NCI-H82 (cell line): Measurements from ENCODE around the gene WFIKKN1.

ENCODE experiments used
- DNase-seq: peaks from one replicate; lab custom pipeline; 2025; lab: John Stamatoyannopoulos, UW

Gene WFIKKN1, protein sequence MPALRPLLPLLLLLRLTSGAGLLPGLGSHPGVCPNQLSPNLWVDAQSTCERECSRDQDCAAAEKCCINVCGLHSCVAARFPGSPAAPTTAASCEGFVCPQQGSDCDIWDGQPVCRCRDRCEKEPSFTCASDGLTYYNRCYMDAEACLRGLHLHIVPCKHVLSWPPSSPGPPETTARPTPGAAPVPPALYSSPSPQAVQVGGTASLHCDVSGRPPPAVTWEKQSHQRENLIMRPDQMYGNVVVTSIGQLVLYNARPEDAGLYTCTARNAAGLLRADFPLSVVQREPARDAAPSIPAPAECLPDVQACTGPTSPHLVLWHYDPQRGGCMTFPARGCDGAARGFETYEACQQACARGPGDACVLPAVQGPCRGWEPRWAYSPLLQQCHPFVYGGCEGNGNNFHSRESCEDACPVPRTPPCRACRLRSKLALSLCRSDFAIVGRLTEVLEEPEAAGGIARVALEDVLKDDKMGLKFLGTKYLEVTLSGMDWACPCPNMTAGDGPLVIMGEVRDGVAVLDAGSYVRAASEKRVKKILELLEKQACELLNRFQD

DNA sequence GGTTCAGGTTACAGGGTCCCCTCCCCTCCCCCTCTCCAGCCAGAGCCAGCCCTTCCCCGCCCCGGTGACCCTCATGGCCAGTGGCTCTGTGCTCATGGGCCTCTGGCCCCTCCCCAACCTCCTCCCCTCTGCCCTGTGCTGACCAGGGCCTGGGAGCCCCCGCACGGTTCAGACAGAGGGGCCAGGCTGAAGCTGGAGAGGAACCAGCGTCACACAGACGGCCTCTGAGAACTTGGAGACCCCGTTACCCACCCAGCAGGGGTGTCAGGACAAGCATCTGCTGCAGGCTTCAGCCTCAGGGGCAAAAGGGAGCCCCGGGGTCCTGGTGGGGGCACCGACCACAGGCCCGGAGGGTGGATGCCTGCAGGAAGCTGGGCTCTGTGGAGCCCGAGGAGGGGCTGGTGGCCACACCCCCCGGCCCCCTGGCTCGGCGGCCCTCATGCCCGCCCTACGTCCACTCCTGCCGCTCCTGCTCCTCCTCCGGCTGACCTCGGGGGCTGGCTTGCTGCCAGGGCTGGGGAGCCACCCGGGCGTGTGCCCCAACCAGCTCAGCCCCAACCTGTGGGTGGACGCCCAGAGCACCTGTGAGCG lies at the start of gene WFIKKN1:
Gene WFIKKN1, plus strand, starts transcription at position 171 of the 591 bp plus-strand sequence. Its CDS starts 269 bp downstream, at position 440.
- no peak for DNase-seq

DNA sequence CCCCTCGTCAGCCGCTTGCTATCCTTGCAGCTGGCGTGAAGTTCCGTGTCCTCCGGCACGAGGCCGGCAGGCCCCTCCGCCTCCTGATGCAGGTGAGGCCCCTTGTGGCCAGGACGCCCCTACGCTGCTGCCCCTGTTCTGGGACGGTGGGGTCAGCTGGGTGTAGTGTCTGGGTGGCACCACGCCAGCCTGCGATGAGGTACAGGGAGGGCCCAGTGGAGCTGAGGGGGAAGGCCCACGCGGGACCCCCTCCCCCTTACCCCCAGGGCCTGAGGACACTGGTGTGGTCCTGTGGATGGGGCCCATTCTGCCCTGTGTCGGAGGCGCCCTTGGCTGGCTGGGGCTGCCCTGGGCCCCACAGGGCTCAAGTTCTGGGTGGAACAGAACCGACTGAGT lies 48.6 kb upstream of the WFIKKN1 start:
- no peak for DNase-seq

DNA sequence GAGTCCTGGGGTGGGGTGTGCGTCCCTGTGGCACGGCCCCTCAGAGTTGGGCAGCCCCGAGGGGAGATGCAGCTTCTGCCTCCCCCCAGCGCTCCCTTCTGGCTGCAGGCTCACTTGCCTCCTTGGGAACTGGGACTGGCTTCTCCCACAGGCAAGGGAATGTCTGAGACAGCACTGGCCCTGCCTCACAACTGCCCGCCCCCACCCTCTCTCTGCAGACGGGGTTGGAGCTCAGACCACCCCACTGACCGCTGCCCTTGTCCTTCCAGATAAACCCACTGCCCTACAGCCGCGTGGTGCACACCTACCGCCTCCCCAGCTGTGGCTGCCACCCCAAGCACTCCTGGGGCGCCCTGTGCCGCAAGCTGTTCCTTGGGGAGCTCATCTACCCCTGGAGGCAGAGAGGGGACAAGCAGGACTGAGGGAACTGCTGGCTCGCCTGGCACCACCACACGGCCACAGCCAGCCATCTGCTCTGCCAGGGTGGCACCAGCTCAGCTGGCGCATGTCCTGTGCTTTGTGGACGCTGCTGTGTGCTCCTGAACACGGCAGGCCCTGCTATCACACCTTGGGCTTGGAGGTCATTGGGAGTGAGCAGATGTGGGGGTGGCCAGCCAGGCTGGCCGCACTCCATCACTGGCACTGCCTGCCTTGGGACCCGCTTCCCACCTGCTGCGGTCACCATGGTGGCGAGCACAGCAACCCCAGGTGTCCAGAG lies 48.0 kb upstream of the WFIKKN1 start:
- DNase-seq: no peak

DNA sequence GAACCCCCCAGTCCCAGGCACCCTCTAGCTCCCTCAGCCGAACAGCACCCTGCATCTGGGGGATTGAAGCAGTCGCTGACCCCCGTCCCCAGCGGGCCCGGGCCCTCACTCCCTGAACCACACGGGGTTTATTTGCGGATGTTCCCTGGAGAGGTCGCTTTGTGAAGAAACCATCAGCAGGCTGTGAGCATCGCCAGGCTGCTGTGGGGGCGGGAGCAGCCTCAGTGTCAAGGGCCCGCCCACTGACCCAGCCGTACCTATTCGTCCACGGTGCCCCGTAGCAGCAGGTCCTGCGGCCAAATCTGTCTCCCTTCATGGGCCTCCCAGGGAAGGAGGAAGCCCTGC lies 47.3 kb upstream of the WFIKKN1 start:
- peak; percentile 44 for DNase-seq

DNA sequence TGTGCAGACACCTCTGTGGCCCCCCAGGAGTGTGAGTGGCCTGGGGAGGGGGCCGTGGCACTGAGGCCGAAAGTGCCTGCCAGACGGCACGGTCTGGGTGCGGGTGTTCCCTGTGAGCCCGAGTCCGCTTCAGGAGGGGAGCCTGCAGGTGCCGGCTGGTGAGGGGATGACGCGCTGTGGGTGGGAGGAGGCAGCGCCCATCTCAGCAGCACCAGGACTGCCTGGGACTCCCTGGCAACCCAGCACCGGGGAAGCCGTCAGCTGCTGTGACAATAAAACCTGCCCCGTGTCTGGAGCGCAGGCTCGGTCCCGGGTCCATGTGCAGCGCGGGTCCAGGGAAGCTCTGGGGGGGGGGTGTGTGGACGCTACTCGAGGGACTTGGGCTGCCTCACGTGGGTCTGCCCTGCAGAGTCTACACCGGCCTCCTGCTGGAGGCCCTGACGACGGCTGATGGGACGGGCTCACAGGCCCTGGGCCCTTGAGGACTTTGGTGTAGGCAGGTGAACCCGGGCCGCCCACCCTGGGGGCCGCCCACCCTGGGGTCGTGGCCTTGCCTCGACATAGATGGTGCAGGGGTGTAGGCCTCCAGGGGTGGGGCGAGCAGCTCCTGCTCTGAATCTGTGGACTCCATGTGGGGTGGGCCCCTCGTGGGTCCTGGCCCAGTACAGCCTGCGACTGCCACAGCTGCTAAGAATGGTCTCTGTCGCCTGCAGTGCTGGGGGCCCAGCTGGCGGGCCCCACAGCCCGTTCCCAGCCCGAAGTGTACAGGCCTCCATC lies 46.8 kb upstream of the WFIKKN1 start:
- DNase-seq: peak; percentile 49

DNA sequence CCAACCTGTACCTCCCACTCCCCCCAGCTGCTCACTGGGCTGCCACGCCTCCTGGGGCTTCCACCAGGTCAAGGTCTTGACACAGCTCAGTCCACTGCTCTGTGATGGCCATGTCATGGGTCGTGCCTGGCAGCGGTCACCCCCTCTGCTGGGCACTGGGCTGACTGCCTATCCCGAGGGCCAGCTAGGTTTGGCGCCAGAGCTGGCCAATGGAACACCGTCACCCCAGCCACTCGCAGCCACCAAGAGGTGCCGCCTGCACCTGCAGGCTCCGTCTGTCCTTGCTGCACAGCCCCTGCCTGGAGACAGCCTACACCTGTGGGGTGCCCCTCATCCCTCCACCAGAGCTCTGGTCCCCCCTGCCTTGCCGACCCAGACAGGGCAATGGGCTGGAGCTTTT lies 45.4 kb upstream of the WFIKKN1 start:
- peak; percentile 39 for DNase-seq

DNA sequence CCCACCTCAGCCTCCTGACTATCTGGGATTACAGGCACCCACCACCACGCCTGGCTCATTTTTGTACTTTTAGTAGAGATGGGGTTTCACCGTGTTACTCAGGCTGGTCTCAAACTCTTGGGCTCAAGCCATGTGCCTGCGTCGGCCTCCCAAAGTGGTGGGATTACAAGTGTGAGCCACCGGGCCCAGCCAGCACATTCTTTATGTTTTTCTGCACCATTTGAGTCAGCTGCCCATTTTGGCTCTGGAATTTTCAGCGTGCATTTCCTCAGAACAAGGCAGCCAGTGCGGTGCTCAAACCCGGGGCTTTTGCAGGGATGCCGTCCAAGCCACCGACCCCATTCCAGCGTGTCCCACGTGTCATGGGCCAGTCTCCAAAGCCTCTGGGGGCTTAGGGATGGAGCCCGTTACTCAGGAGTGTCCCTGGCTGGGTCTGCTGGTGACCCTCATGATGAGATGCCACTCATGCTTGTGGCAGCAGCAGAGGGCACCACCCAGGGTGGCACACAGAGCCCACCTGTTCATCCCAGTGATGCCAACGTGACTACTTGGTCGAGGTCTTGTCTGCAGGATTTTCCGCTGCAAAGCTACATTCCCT lies 44.6 kb upstream of the WFIKKN1 start:
- peak; percentile 25 for DNase-seq

DNA sequence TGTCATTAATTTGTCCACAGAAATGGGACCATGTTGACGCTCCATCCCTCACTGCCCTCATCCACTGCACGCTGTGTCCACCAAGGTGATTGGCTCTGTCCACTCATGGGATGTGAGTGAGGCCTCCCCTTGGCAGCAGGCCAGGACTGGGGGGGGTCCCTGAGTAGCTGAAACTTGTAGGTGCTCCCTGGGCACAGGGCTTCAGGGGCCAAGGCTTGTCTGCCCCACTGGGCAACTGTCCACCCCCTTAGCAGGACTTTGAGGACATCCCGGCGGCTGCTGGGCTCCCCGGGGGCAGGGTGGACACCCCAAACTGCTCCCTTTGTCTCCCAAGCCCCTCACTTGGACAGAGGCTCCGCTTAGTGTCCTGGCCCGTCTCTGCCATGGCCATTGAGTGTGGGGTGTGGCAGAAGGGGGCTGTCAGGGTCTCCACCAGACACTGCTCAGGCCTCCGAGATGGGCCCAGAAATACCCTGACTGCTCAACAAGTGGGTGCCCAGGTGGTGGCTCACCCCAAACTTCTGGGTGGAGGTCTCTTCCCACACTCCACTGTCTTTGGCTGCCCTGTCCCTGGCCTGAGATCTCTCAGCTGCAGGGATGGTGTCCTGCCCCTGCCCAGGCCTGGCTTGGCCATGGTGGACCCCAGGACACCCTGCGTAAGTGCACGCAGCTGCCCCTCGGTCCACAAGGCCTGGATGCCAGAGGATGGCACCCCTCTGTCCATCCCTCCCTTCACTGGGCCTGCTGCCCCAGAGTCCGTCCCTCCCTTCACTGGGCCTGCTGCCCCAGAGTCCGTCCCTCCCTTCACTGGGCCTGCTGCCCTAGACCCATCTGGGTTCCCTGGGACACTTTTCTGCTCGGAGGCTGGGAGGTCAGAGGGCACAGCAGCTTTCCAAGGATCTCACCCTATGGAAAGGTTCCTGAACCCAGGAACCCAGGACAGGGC lies 43.9 kb upstream of the WFIKKN1 start:
- DNase-seq: no peak

DNA sequence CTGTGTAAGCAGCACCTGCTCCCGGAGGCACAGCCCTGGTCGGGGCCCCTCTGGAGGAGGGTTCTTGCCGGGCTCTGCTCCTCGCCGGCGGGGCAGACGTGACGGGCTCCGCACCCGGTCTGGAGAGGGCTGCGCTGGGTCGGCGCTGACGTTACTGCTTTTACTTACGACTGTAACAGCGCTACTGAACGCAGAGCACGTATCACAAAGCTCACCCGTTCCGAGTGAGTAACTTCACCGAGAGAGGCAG lies 42.2 kb upstream of the WFIKKN1 start:
- peak; percentile 65 for DNase-seq

DNA sequence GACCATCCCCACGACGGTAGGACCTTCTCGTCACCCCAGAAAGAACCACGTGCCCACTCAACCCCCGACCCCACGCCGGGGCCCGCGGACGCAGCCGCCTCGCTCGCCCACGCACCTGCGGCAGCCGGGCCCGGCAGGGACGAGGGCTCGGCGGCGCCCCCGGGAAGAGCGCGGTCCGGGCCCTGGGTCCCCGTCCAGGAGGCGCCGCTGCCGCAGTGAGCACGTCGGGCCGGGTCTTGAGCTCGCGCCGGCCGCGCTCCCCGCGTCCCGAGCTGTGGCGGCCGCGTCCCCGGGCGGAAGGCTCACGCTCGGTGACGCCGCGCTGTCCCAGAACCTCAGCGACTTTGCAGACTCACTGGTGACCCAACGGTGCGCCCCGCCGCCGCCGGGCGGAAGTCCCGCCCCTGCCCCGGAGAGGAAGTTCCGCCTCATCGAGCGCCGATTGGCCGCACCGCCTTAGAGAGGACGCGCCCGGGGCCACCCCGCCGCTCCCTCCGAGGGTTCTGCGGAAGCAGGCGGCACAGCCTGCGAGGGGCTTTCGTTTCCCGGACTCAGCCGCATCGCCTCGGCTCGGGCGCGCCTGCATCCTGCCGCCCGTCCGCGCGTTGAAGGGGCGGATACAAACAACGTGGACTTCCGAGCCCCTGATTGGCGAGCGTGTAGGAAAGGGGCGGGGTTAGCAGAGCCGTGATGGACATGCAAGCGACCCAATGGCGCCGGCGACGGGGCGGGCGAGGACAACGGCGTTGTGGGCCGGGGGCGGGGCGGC lies 41.7 kb upstream of the WFIKKN1 start:
- peak; percentile 96 for DNase-seq

DNA sequence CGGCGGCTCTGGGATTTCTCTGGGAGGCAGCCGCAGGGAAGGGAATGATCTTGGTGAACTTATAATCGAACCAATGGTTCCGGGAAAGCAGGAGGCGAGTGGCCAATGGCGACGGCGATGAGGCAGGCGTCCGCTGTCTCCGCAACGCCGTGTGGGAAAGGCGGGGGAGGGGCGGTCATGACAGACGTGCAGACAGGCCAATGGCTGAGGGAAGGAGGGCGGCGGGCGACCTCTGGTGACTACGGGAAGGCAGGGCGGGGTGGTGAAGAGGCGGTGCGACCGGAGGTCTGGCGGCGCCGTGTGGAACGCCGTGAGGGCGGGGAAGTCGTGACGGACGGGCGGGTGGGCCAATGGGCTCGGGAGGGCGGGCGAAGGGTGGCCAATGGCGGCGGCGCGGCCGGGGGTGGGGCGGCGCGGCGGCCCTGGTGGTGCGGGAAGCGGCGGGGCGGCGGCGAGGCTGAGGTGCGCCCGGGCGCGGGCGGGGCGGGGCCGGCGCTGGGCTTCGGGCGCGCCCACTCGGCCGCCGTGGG lies 41.1 kb upstream of the WFIKKN1 start, which contains the start of gene RAB40C:
Gene RAB40C, plus strand, starts transcription at position 409 of the 530 bp plus-strand sequence. CDS start 226 bp downstream, outside the sequence.
- peak; percentile 99 for DNase-seq

DNA sequence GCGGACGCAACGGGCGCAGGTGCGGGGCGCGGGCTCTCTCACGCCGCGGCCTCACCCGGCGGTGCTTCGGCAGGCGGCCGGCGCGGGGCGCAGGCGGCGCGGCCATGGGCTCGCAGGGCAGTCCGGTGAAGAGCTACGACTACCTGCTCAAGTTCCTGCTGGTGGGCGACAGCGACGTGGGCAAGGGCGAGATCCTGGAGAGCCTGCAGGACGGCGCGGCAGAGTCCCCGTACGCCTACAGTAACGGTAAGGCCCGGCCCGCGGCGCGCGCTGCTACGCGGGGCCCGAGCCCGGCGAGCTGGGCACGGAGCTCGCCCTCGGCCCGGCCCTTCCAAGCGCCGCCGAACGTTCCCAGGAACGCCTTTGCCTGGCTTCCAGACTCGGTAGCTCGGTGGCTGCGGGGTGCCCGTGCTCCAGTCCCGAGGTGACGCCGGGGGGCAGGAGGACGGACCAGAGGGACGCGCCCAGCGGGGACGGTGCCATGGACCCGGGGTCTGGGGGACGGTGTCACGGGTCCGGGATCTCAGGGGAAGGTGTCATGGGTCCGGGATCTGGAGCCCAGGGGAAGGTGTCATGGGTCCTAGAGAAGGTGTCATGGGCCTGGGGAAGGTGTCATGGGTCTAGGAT lies 40.5 kb upstream of the WFIKKN1 start:
- DNase-seq: no peak

DNA sequence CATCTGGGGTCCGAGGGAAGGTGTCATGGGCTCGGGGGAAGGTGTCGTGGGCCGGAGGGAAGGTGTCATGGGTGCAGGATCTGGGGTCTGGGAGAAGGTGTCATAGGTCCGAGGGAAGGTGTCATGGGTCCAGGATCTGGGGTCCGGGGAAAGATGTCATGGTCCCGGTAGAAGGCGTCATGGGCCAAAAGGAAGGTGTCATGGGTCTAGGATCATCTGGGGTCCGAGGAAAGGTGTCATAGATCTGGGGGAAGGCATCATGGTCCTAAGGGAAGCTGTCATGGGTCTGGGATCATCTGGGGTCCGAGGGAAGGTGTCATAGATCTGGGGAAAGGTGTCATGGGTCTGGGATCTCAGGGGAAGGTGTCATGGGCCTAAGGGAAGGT lies 40.0 kb upstream of the WFIKKN1 start:
- no peak for DNase-seq

DNA sequence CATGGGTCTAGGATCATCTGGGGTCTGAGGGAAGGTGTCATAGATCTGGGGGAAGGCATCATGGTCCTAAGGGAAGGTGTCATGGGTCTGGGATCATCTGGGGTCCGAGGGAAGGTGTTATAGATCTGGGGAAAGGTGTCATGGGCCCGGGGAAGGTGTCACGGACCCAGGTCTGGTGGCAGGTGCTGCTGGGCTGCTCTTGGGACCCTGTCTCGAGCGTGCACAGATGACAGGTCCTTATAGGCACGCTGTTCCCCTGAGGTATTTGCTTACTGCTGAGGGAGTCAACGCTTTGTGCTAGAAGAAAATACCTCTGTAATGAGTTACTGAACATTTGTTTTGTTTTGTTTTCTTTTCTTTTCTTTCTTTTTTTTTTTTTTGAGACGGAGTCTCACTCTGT lies 39.6 kb upstream of the WFIKKN1 start:
- DNase-seq: no peak

DNA sequence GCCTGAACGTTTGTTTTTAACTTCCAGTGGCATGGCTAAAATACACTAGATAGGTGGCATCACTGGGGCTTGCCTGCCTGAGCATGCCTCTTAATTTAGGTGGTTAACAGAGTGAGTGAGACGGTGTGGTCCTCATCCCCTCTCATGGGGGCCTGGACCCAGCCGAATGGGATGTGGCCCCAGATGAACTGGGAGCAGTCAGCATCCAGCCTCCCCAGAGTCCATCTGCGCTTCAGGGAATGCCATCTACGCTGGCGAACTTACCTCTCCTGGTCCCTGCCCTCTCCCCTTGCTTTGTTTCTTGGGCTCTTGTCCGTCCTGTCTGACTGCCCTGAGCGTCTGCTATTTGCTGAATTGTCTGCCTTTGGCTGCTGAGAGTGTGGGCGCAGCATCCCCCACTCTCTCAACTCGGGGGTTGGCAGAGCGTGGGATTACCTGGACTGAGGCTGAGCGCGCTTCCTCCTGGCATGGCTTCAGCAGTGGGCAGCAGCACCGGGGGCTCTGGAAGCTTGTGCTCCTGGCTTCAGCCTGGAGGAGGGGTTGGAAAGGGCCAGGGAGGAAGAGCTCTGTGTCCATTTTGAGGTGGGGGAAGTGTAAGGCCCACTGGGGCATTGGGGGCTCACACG lies 38.8 kb upstream of the WFIKKN1 start:
- no peak for DNase-seq

DNA sequence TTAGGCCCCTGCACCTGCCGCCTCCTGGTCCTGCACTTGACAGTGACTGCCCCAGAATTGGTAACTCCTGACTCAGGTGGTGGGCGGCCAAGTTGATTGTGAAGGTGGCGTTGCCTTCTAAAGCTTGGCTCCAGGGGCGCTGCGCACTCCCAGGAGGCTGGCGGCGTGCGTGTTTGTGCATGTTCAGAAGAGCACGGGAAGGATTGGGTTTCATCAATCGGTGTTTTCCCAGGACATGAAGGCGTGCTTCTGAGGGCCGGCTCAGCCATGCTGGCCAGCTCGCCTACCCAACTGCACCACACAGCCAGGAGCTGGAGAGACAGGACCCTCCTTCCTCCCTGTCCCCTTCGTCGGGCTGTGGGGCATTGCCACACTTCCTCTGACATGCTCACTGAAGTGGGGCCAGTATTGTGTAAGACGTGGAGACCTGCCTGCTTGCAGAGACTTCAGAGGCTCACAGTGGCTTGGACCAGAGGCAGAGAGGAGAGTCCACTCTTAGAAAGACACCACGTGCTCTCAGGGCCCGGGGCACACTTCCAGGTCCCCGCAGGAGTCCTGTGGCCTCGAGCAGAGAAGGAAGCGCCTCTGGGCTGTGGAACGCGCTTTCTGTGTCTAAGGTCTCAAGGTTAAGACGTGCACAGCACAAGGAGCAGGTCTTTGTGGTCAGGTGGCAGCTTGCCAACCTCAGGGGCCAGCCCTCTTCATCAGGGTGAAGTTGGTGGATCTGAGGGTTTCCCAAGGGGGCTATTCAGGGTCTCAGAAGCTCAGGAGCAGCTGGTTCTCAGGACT lies 38.1 kb upstream of the WFIKKN1 start:
- peak; percentile 51 for DNase-seq

DNA sequence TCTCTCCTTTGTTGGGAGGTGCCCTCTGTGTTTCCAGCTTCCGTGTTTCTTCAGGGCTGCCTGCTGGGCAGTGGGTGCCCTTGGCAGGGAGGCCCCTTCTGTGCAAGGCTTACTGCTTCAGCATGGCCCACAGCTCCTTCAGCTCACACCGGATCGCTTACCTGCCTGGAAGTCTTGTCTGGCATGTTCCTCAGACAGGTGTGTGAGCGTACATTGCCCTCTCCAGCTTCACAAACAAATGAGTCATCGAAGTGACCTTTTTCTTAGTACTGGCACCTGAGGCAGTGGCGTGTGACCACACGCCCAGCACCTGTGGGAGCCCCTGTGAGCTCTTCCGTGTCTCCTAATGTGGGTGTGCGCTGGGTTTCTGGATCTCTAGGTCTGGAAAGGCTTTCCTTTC lies 37.4 kb upstream of the WFIKKN1 start:
- no peak for DNase-seq

DNA sequence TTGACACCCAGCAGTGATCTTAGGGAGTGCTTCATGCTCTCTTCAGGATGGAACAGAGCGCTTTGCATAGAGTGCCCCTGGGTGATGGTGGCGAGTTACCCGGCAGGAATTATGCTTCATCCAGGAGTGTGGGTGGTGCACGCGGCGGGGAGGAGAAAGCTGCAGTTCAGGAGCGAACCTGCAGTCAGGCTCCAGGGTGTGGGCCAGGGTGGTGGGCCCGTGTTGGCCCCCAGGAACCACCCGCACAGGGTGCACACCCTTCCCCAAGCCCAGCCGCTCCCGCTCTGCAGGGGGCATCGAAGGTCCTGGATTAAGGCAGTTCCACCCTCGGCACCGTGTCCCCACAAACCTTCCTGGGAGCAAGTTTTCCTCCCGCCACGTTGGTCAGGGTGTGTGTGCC lies 37.0 kb upstream of the WFIKKN1 start:
- no peak for DNase-seq
